ENCODE measurements around the gene ADAP1. TPM values are rescaled to one million over a fixed set of nuclear protein-coding genes. Genes with fewer than 3 reads are reported as not detected.
"Not testable (repeated sequence)": the region's sequence is repeated elsewhere in the genome, so short reads cannot be mapped to it uniquely, and the experiment has no call there.

Gene ADAP1
- polyA plus RNA-seq, 1 donor = 3.2 TPM

- DNase-seq (ENCODE audit: low read depth) = peak; percentile 65
These were observed 20.6 kb upstream of the ADAP1 start, which contains the start of gene COX19 for GRCh38 chr7:974820-975681. Gene COX19 (minus strand): TSS chr7:975549. CDS start chr7:975509, 40 bp downstream.

GRCh38 chr7:974172-974571 lies 19.7 kb upstream of the ADAP1 start:
- no peak for DNase-seq (ENCODE audit: low read depth)

GRCh38 chr7:973312-973711 lies 18.8 kb upstream of the ADAP1 start:
- DNase-seq (ENCODE audit: low read depth) = no peak

GRCh38 chr7:972676-973309 lies 18.3 kb upstream of the ADAP1 start:
- no peak for DNase-seq (ENCODE audit: low read depth)

GRCh38 chr7:972110-972509 lies 17.6 kb upstream of the ADAP1 start:
- no peak for DNase-seq (ENCODE audit: low read depth)

GRCh38 chr7:970744-971143 lies 16.3 kb upstream of the ADAP1 start:
- DNase-seq (ENCODE audit: low read depth) = no peak

GRCh38 chr7:969403-969802 lies 14.9 kb upstream of the ADAP1 start:
- no peak for DNase-seq (ENCODE audit: low read depth)

GRCh38 chr7:968205-969105 lies 14.0 kb upstream of the ADAP1 start:
- no peak for DNase-seq (ENCODE audit: low read depth)

GRCh38 chr7:967361-968082 lies 13.0 kb upstream of the ADAP1 start:
- DNase-seq (ENCODE audit: low read depth) = no peak

- no peak for DNase-seq (ENCODE audit: low read depth)
These were observed 12.0 kb upstream of the ADAP1 start for GRCh38 chr7:966291-967069.

- DNase-seq (ENCODE audit: low read depth) = no peak
These were observed 10.1 kb upstream of the ADAP1 start for GRCh38 chr7:964401-965231.

GRCh38 chr7:963236-964078 lies 9.0 kb upstream of the ADAP1 start:
- no peak for DNase-seq (ENCODE audit: low read depth)

GRCh38 chr7:962401-963081 lies 8.1 kb upstream of the ADAP1 start:
- DNase-seq (ENCODE audit: low read depth) = no peak

- no peak for DNase-seq (ENCODE audit: low read depth)
These were observed 7.3 kb upstream of the ADAP1 start for GRCh38 chr7:961546-962400.

- DNase-seq (ENCODE audit: low read depth) = not testable (repeated sequence)
These were observed 6.5 kb upstream of the ADAP1 start for GRCh38 chr7:960972-961371.

GRCh38 chr7:960269-960871 lies 5.9 kb upstream of the ADAP1 start:
- no peak for DNase-seq (ENCODE audit: low read depth)

GRCh38 chr7:959740-960139 lies 5.3 kb upstream of the ADAP1 start:
- DNase-seq (ENCODE audit: low read depth) = not testable (repeated sequence)
